Mesenchymal stem cell (in vitro differentiated cells and primary cell): ENCODE data around the gene INTS6L.

Experiments used
- DNase-seq: peaks from one replicate; pipeline ENCODE4 v3.0.0-alpha.2; 2013
- H2AFZ ChIP-seq: one replicate; pipeline ENCODE4 v1.6.1; 2013; ENCODE audit warnings: low read depth, mild to moderate bottlenecking, control low read depth, inconsistent platforms, low read length, moderate library complexity
- H2AK5ac ChIP-seq: 2 replicates; pipeline ENCODE4 v1.6.1; 2013; ENCODE audit warnings: low read length, moderate library complexity, mild to moderate bottlenecking, inconsistent platforms; ENCODE audit not compliant: severe bottlenecking
- H2BK120ac ChIP-seq: one replicate; pipeline ENCODE4 v1.6.1; 2013; ENCODE audit warnings: low read depth, mild to moderate bottlenecking, inconsistent platforms, low read length, moderate library complexity
- H2BK12ac ChIP-seq, 2 experiments: one replicate each; pipeline ENCODE4 v1.6.1; 2013; ENCODE audit warnings: inconsistent platforms in 2 of 2, low read length in 2 of 2, mild to moderate bottlenecking in 2 of 2, moderate library complexity in 2 of 2, control low read depth in 1 of 2
- H2BK15ac ChIP-seq: one replicate; pipeline ENCODE4 v1.6.1; 2013; ENCODE audit warnings: mild to moderate bottlenecking, low read depth, inconsistent platforms; ENCODE audit not compliant: poor library complexity, severe bottlenecking
- H2BK5ac ChIP-seq: 2 replicates; pipeline ENCODE4 v1.6.1; 2013; ENCODE audit warnings: low read depth, mild to moderate bottlenecking, low read length, control low read depth, inconsistent platforms; ENCODE audit not compliant: poor library complexity, severe bottlenecking
- H3K14ac ChIP-seq, 2 experiments: one replicate each; pipeline ENCODE4 v1.6.1; 2013; ENCODE audit warnings: inconsistent platforms in 2 of 2, low read length in 2 of 2, control low read depth in 1 of 2, mild to moderate bottlenecking in 1 of 2, moderate library complexity in 1 of 2
- H3K18ac ChIP-seq, 2 experiments: one replicate each; pipeline ENCODE4 v1.6.1; 2013; ENCODE audit warnings: inconsistent platforms in 2 of 2, low read length in 2 of 2, control low read depth in 1 of 2, low read depth in 1 of 2, mild to moderate bottlenecking in 1 of 2
- H3K23ac ChIP-seq, 2 experiments: one replicate each; pipeline ENCODE4 v1.6.1; 2013; ENCODE audit warnings: inconsistent platforms in 2 of 2, low read length in 2 of 2, mild to moderate bottlenecking in 2 of 2, moderate library complexity in 2 of 2, control low read depth in 1 of 2
- H3K27ac ChIP-seq: 2 replicates; pipeline ENCODE4 v1.5.1; 2013; ENCODE audit warnings: mild to moderate bottlenecking, moderate library complexity, low read length, control low read depth, inconsistent platforms; ENCODE audit not compliant: poor library complexity, severe bottlenecking
- H3K27me3 ChIP-seq, 2 experiments: 2 replicates each; pipeline versions ENCODE4 v1.6.1 to v1.7.0; 2013; ENCODE audit warnings: low read length in 2 of 2, mild to moderate bottlenecking in 2 of 2, moderate library complexity in 2 of 2, control low read depth in 1 of 2, inconsistent platforms in 1 of 2; ENCODE audit not compliant: control insufficient read depth in 1 of 2, insufficient read depth in 1 of 2
- H3K36me3 ChIP-seq, 2 experiments: 2 replicates each; pipeline versions ENCODE4 v1.6.1 to v1.7.0; 2013; ENCODE audit warnings: low read length in 2 of 2, control low read depth in 1 of 2, inconsistent platforms in 1 of 2, low read depth in 1 of 2, mild to moderate bottlenecking in 1 of 2; ENCODE audit not compliant: insufficient read depth in 2 of 2, control insufficient read depth in 1 of 2
- H3K4ac ChIP-seq, 2 experiments: one replicate each; pipeline ENCODE4 v1.6.1; 2013; ENCODE audit warnings: inconsistent platforms in 2 of 2, low read length in 2 of 2, mild to moderate bottlenecking in 2 of 2, moderate library complexity in 2 of 2, control low read depth in 1 of 2, low read depth in 1 of 2
- H3K4me1 ChIP-seq: 2 replicates; pipeline ENCODE4 v1.6.1; 2013; ENCODE audit warnings: low read depth, low read length, control low read depth; ENCODE audit not compliant: control insufficient read depth, insufficient read depth
- H3K4me2 ChIP-seq: 2 replicates; pipeline ENCODE4 v1.6.1; 2013; ENCODE audit warnings: low read length, mild to moderate bottlenecking, inconsistent platforms; ENCODE audit not compliant: poor library complexity, severe bottlenecking
- H3K4me3 ChIP-seq, 2 experiments: 2 replicates each; pipeline versions ENCODE4 v1.5.1 to v1.7.0; 2013; ENCODE audit warnings: low read length in 2 of 2, mild to moderate bottlenecking in 2 of 2, control low read depth in 1 of 2, low read depth in 1 of 2; ENCODE audit not compliant: insufficient read depth in 1 of 2
- H3K79me1 ChIP-seq: replicated peaks from 2 replicates; pipeline ENCODE4 v1.6.1; 2013; ENCODE audit warnings: mild to moderate bottlenecking, control low read depth, low read length, inconsistent platforms; ENCODE audit not compliant: poor library complexity, severe bottlenecking
- H3K9ac ChIP-seq: 2 replicates; pipeline ENCODE4 v1.7.0; 2013; ENCODE audit warnings: mild to moderate bottlenecking, low read length, moderate library complexity
- H3K9me3 ChIP-seq: 2 replicates; pipeline ENCODE4 v1.7.0; 2013; ENCODE audit warnings: mild to moderate bottlenecking, low read length; ENCODE audit not compliant: control insufficient read depth
- H4K8ac ChIP-seq: one replicate; pipeline ENCODE4 v1.6.1; 2013; ENCODE audit warnings: inconsistent platforms, mild to moderate bottlenecking, low read length, moderate library complexity
- H4K91ac ChIP-seq: one replicate; pipeline ENCODE4 v1.6.1; 2013; ENCODE audit warnings: mild to moderate bottlenecking, low read length, inconsistent platforms
- WGBS: methylation state at CpG from one replicate; pipeline ENCODE4 v1.1.7; 2013; ENCODE audit warnings: mixed read lengths; 5-methylcytosine and 5-hydroxymethylcytosine counted together

INTS6L gene

GRCh38 chrX:135543172-135543571 is 22.7 kb downstream of the INTS6L start:
- Histone ChIP-seq H3K9ac (no peak overlapping the region), H3K4ac (no peak overlapping the region), H3K18ac (no peak overlapping the region), H3K27ac (no peak overlapping the region), H2AK5ac (no peak overlapping the region), H4K91ac (no peak overlapping the region), H3K14ac (no peak overlapping the region), H3K27me3 (no peaks in the 10 kb centered on the region), H4K8ac (no peak overlapping the region), H3K4me1 (no peaks in the 10 kb centered on the region), H2BK12ac (no peak overlapping the region), H2AFZ (no peak overlapping the region), H2BK5ac (no peak overlapping the region), H2BK15ac (no peak overlapping the region), H3K36me3 (no peaks in the 10 kb centered on the region), H3K23ac (no peak overlapping the region), H2BK120ac (no peak overlapping the region), H3K79me1 (peaks cover 4% of the 10 kb centered on the region), H3K9me3 (no peaks in the 10 kb centered on the region), H3K4me3 (no peak overlapping the region), H3K4me2 (no peak overlapping the region)
- 97% methylated on average over 1 of the region's 1 CpG for WGBS
- no peak for DNase-seq

- H3K36me3 ChIP-seq = no peaks in the 10 kb centered on the region
- no peak overlapping the region for H3K4me3 ChIP-seq
- H3K9me3 ChIP-seq = no peaks in the 10 kb centered on the region
- H2AK5ac ChIP-seq = no peak overlapping the region
- H3K18ac ChIP-seq = no peak overlapping the region
- no peak overlapping the region for H2BK5ac ChIP-seq
- no peak overlapping the region for H2BK15ac ChIP-seq
- no peak overlapping the region for H2BK120ac ChIP-seq
- 0% methylated on average over 1 of the region's 2 CpGs for WGBS
- no peak overlapping the region for H2AFZ ChIP-seq
- no peaks in the 10 kb centered on the region for H3K4me1 ChIP-seq
- no peak overlapping the region for H3K23ac ChIP-seq
- DNase-seq = no peak
- H3K4ac ChIP-seq = no peak overlapping the region
- no peak overlapping the region for H3K27ac ChIP-seq
- H4K8ac ChIP-seq = no peak overlapping the region
- H3K9ac ChIP-seq = no peak overlapping the region
- peaks cover 4% of the 10 kb centered on the region for H3K79me1 ChIP-seq
- H3K14ac ChIP-seq = no peak overlapping the region
- no peak overlapping the region for H3K4me2 ChIP-seq
- H2BK12ac ChIP-seq = no peak overlapping the region
- H3K27me3 ChIP-seq = no peaks in the 10 kb centered on the region
- no peak overlapping the region for H4K91ac ChIP-seq
These were observed 23.5 kb downstream of the INTS6L start for GRCh38 chrX:135543924-135544323.

- no peak overlapping the region for H3K18ac ChIP-seq
- no peaks in the 10 kb centered on the region for H3K4me1 ChIP-seq
- no peak overlapping the region for H3K4me2 ChIP-seq
- peaks cover 4% of the 10 kb centered on the region for H3K79me1 ChIP-seq
- 96% methylated on average over 3 of the region's 5 CpGs for WGBS
- no peak for DNase-seq
- H4K91ac ChIP-seq = no peak overlapping the region
- H3K27me3 ChIP-seq = no peaks in the 10 kb centered on the region
- H3K23ac ChIP-seq = no peak overlapping the region
- no peak overlapping the region for H3K14ac ChIP-seq
- no peak overlapping the region for H2BK15ac ChIP-seq
- no peak overlapping the region for H2AFZ ChIP-seq
- H3K4me3 ChIP-seq = no peak overlapping the region
- no peak overlapping the region for H2BK5ac ChIP-seq
- no peak overlapping the region for H2BK120ac ChIP-seq
- H3K9ac ChIP-seq = no peak overlapping the region
- H3K9me3 ChIP-seq = no peaks in the 10 kb centered on the region
- H3K36me3 ChIP-seq = no peaks in the 10 kb centered on the region
- no peak overlapping the region for H3K27ac ChIP-seq
- H2AK5ac ChIP-seq = no peak overlapping the region
- H2BK12ac ChIP-seq = no peak overlapping the region
- no peak overlapping the region for H4K8ac ChIP-seq
- H3K4ac ChIP-seq = no peak overlapping the region
These were observed 24.0 kb downstream of the INTS6L start for GRCh38 chrX:135544338-135544948.

GRCh38 chrX:135547767-135548166 is 27.3 kb downstream of the INTS6L start:
- no peak overlapping the region for H2BK5ac ChIP-seq
- no peak overlapping the region for H3K18ac ChIP-seq
- WGBS = 96% methylated on average over 3 of the region's 4 CpGs
- no peak overlapping the region for H3K4ac ChIP-seq
- H3K4me2 ChIP-seq = no peak overlapping the region
- H3K36me3 ChIP-seq = no peaks in the 10 kb centered on the region
- H4K8ac ChIP-seq = no peak overlapping the region
- H3K79me1 ChIP-seq = peaks cover 2% of the 10 kb centered on the region
- no peak overlapping the region for H2AFZ ChIP-seq
- no peak overlapping the region for H3K14ac ChIP-seq
- DNase-seq = no peak
- H3K4me3 ChIP-seq = no peak overlapping the region
- no peaks in the 10 kb centered on the region for H3K9me3 ChIP-seq
- H3K4me1 ChIP-seq = no peaks in the 10 kb centered on the region
- H4K91ac ChIP-seq = no peak overlapping the region
- H2AK5ac ChIP-seq = no peak overlapping the region
- H3K9ac ChIP-seq = no peak overlapping the region
- no peak overlapping the region for H2BK12ac ChIP-seq
- no peak overlapping the region for H2BK15ac ChIP-seq
- no peak overlapping the region for H3K23ac ChIP-seq
- H2BK120ac ChIP-seq = no peak overlapping the region
- no peak overlapping the region for H3K27ac ChIP-seq
- H3K27me3 ChIP-seq = no peaks in the 10 kb centered on the region
